ENCODE results near the gene HOPX.

- TF ChIP-seq POLR2A (IDR thresholded peaks at IDR 0.05), result no peak
- TF ChIP-seq, protein P1, sequence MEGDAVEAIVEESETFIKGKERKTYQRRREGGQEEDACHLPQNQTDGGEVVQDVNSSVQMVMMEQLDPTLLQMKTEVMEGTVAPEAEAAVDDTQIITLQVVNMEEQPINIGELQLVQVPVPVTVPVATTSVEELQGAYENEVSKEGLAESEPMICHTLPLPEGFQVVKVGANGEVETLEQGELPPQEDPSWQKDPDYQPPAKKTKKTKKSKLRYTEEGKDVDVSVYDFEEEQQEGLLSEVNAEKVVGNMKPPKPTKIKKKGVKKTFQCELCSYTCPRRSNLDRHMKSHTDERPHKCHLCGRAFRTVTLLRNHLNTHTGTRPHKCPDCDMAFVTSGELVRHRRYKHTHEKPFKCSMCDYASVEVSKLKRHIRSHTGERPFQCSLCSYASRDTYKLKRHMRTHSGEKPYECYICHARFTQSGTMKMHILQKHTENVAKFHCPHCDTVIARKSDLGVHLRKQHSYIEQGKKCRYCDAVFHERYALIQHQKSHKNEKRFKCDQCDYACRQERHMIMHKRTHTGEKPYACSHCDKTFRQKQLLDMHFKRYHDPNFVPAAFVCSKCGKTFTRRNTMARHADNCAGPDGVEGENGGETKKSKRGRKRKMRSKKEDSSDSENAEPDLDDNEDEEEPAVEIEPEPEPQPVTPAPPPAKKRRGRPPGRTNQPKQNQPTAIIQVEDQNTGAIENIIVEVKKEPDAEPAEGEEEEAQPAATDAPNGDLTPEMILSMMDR (IDR thresholded peaks at IDR 0.05), result no peak
- no peak for TF ChIP-seq POLR2AphosphoS5 (IDR thresholded peaks at IDR 0.05)
- no peak for TF ChIP-seq EP300 (IDR thresholded peaks at IDR 0.05)
These were observed 24.9 kb upstream of the HOPX start for GRCh38 chr4:56705966-56706365.
